ENCODE measurements around the gene PLD5. TPM values are rescaled to one million over a fixed set of nuclear protein-coding genes. Genes with fewer than 3 reads are reported as not detected.
"Not testable (repeated sequence)": the region's sequence is repeated elsewhere in the genome, so short reads cannot be mapped to it uniquely, and the experiment has no call there.

Gene PLD5
- polyA plus RNA-seq, 1 experiment, result not detected

DNA sequence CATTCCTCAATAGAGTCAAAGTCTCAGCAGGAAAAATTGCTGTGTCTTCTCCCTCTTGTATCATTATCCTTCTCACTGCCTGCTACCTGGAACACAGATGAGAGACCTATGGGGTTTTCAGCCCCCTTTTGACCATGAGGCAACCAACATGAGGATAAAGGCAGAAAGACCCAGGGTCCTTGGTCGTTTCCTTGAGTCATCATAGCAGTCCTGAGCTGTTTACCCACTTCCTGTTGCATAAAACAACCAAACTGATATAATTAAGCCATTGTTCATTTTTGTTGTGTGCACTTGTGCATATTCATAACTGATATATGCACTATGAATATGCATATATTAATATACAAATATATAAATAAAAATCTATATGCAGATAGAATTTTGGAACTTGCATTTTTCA, 337.3 kb downstream of the PLD5 start:
- no peaks in the 10 kb centered on the region for H3K27me3 ChIP-seq (ENCODE audit: control insufficient read depth, insufficient read depth, low read length)
- peaks cover 27% of the 10 kb centered on the region for H3K9me3 ChIP-seq (ENCODE audit: control insufficient read depth, insufficient read depth, low read length)
- H3K4me3 ChIP-seq (ENCODE audit: low read depth, low read length), result no peak overlapping the region
- H3K27ac ChIP-seq (ENCODE audit: low read depth, low read length), result no peak overlapping the region
- TF ChIP-seq, protein P1, sequence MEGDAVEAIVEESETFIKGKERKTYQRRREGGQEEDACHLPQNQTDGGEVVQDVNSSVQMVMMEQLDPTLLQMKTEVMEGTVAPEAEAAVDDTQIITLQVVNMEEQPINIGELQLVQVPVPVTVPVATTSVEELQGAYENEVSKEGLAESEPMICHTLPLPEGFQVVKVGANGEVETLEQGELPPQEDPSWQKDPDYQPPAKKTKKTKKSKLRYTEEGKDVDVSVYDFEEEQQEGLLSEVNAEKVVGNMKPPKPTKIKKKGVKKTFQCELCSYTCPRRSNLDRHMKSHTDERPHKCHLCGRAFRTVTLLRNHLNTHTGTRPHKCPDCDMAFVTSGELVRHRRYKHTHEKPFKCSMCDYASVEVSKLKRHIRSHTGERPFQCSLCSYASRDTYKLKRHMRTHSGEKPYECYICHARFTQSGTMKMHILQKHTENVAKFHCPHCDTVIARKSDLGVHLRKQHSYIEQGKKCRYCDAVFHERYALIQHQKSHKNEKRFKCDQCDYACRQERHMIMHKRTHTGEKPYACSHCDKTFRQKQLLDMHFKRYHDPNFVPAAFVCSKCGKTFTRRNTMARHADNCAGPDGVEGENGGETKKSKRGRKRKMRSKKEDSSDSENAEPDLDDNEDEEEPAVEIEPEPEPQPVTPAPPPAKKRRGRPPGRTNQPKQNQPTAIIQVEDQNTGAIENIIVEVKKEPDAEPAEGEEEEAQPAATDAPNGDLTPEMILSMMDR (IDR thresholded peaks at IDR 0.05; ENCODE audit: low read depth, low read length), result no peak
- POLR2A ChIA-PET, result no interaction called here
- CTCF ChIA-PET, result no interaction called here
- DNase-seq (ENCODE audit: low read depth, low spot score), result no peak

DNA sequence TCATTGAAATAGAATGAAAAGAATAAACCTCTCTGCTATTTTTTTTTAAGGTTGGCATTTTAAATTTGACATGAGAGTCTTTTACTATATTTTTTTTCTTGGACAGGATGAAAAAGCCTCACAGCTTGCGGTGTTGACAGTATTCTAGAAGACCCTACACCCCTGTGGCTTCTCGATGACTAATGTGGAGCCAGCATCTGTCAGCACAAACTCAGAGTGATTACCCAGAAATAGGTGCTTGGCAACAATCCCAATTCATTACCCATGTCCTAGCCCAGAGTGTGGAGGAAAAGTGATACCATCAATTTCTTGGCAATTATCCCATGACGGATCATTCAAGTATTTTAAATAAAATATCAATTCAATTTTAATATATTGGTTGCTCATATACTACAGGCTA, 338.8 kb downstream of the PLD5 start:
- ChIA-PET CTCF (no interaction called here), POLR2A (no interaction called here)
- no peak for DNase-seq (ENCODE audit: low read depth, low spot score)

DNA sequence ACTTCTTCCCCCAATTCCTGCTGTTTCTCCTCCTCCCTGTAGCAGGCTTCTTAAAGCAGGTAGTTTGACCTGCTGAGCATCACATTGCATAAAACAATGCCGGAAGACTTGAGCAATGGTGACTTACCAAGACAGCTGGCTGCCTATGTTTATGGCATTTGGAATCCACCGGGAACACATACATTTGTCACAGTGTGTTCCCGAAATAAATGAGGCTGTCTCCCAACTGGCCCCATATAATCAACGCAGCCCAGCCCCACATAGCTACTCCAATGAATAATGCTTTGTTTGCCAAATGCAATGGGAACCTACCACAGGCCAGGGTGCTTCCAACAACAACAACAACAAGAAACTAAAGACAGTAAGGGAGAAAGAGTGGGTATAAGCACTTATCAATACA, 339.5 kb downstream of the PLD5 start:
- H3K9me3 ChIP-seq (ENCODE audit: control insufficient read depth, insufficient read depth, low read length), result peaks cover 17% of the 10 kb centered on the region
- no peak overlapping the region for H3K27ac ChIP-seq (ENCODE audit: low read depth, low read length)
- CTCF ChIA-PET, result no interaction called here
- TF ChIP-seq, protein P1 (IDR thresholded peaks at IDR 0.05; ENCODE audit: low read depth, low read length), result no peak
- DNase-seq (ENCODE audit: low read depth, low spot score), result no peak
- no peak overlapping the region for H3K4me3 ChIP-seq (ENCODE audit: low read depth, low read length)
- no peaks in the 10 kb centered on the region for H3K27me3 ChIP-seq (ENCODE audit: control insufficient read depth, insufficient read depth, low read length)
- POLR2A ChIA-PET, result no interaction called here

More for the DNA sequence above, 338.8 kb downstream of the PLD5 start:
- Histone ChIP-seq H3K27ac (ENCODE audit: low read depth, low read length) (no peak overlapping the region), H3K9me3 (ENCODE audit: control insufficient read depth, insufficient read depth, low read length) (peaks cover 23% of the 10 kb centered on the region), H3K27me3 (ENCODE audit: control insufficient read depth, insufficient read depth, low read length) (no peaks in the 10 kb centered on the region), H3K4me3 (ENCODE audit: low read depth, low read length) (no peak overlapping the region)
- TF ChIP-seq, protein P1 (IDR thresholded peaks at IDR 0.05; ENCODE audit: low read depth, low read length), result no peak

DNA sequence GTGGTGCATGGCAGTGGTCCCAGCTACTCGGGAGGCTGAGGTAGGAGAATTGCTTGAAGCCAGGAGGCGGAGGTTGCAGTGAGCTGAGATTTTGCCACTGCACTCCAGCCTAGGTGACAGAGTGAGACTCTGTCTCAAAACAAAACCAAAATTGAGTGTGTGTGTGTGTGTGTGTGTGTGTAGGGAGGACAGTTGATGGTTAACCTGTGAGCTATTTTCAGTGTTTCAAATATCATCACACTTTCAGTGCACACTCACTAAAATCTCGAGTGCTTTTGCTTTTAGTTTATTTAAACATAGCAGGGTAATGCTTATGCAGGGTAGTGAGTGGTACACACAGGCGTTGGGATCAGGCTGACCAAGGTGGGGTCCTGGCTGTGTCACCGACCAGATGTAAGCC, 344.7 kb downstream of the PLD5 start:
- H3K9me3 ChIP-seq (ENCODE audit: control insufficient read depth, insufficient read depth, low read length), result peaks cover 23% of the 10 kb centered on the region
- DNase-seq (ENCODE audit: low read depth, low spot score); H3K27ac ChIP-seq (ENCODE audit: low read depth, low read length); CTCF ChIA-PET; H3K27me3 ChIP-seq (ENCODE audit: control insufficient read depth, insufficient read depth, low read length); POLR2A ChIA-PET; H3K4me3 ChIP-seq (ENCODE audit: low read depth, low read length): not testable (repeated sequence)

DNA sequence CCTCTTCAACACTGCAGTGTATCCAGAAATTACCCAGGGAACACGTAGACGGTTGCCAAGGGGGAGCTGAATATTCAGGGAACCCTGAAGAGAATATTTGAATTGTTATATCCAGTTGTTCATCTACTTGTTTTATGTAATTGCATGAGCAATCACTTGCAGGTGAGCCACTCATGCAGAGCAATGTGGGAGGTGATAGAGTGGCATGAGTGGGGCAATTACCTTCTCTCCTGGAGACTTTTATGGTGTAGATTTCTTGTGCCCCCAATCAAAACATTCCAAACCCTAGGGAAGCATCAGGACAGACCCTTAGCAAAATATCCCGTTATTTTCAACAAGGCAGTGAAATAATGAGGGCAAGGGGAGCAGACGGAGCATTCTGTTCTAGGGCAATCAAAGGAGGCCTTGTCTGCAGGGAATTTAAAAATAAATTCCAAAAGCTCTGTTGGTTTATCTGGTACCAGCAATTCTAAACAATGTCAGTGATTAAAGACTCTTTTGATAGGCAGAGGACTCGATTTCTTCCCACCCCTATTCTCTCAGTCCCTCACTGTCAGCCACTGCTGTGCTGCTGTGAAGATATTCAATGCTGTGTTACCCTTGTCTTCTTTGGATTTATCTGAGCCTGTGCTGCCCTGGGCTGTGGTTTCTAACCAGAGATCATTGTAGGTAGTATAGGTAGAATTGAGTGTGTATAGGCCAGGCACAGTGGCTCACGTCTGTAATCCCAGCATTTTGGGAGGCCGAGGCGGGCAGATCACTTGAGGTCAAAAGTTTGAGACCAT, 345.4 kb downstream of the PLD5 start:
- Histone ChIP-seq H3K9me3 (ENCODE audit: control insufficient read depth, insufficient read depth, low read length) (peaks cover 16% of the 10 kb centered on the region), H3K27ac (ENCODE audit: low read depth, low read length) (no peak overlapping the region), H3K4me3 (ENCODE audit: low read depth, low read length) (no peak overlapping the region), H3K27me3 (ENCODE audit: control insufficient read depth, insufficient read depth, low read length) (no peaks in the 10 kb centered on the region)
- ChIA-PET POLR2A (no interaction called here), CTCF (no interaction called here)
- DNase-seq (ENCODE audit: low read depth, low spot score), result no peak
- TF ChIP-seq, protein P1 (IDR thresholded peaks at IDR 0.05; ENCODE audit: low read depth, low read length), result no peak

All from AG04450 (cell line).